Sigmoid colon (tissue), 7 donors: Measurements from ENCODE around the gene MVB12B. TPM values are rescaled to one million over a fixed set of nuclear protein-coding genes. Genes with fewer than 3 reads are reported as not detected.
A peak's percentile ranks its signal among the peaks of the same experiment; 100 is the strongest.

Experiments
- DNase-seq: peaks from one replicate; pipeline ENCODE4 v3.0.0-alpha.2; 2019
- H3K27ac ChIP-seq, 4 donors: fragments of 200-600 bp; sonication (generic); one replicate each; pipeline ENCODE4 v1.5.1; 2016 to 2019; ENCODE audit warnings: mild to moderate bottlenecking in 1 of 4
- H3K27me3 ChIP-seq, 3 donors: fragments of 200-600 bp; sonication (generic); one replicate each; pipeline ENCODE4 v1.5.1; 2019; ENCODE audit warnings: mild to moderate bottlenecking in 1 of 3
- H3K36me3 ChIP-seq, 4 donors: fragments of 200-600 bp; sonication (generic); one replicate each; pipeline ENCODE4 v1.5.1; 2016 to 2019
- H3K4me1 ChIP-seq, 4 donors: fragments of 200-600 bp; sonication (generic); one replicate each; pipeline ENCODE4 v1.5.1; 2017 to 2019
- H3K4me3 ChIP-seq, 4 donors: fragments of 200-600 bp; sonication (generic); one replicate each; pipeline ENCODE4 v1.5.1; 2017 to 2019; ENCODE audit warnings: mild to moderate bottlenecking in 2 of 4, moderate library complexity in 1 of 4
- H3K9me3 ChIP-seq, 4 donors: fragments of 200-600 bp in 3 of 4; sonication (generic) in 3 of 4; one replicate each; pipeline versions ENCODE4 v1.5.1 to v1.6.1; 2013 to 2019
- EP300 ChIP-seq, 4 donors: sonication (generic); formaldehyde crosslinking; IDR thresholded peaks; one replicate each; pipeline ENCODE4 v1.6.1; 2017; ENCODE audit warnings: antibody characterized with exemption in 4 of 4
- POLR2A ChIP-seq, 2 donors: fragments of 450-650 bp; IDR thresholded peaks; one replicate each; pipeline ENCODE4 v1.6.1; 2016; ENCODE audit warnings: antibody characterized with exemption in 2 of 2, mild to moderate bottlenecking in 2 of 2, moderate library complexity in 2 of 2
- POLR2AphosphoS5 ChIP-seq, 4 donors: sonication (generic); formaldehyde crosslinking; IDR thresholded peaks; one replicate each; pipeline ENCODE4 v1.6.1; 2017; ENCODE audit warnings: antibody characterized with exemption in 4 of 4
- WGBS, 2 donors: extraction: QIAGEN DNeasy Blood & Tissue Kit; methylation state at CpG; one replicate each; pipeline ENCODE4 v1.1.7; 2013; 5-methylcytosine and 5-hydroxymethylcytosine counted together
- intact Hi-C: fragments of 100-400 bp; cut with DNase I; formaldehyde crosslinking; loops from one replicate; pipeline ENCODE4 v1.15.1; 2023
- polyA plus RNA-seq, 3 donors: library from polyadenylated mRNA; stranded (reverse); fragments of 200-250 nt; gene quantifications; one replicate each; pipeline ENCODE4 v1.2.3, GENCODE V29; 2013
- total RNA-seq, 4 donors: library from RNA; depleted of rRNA; stranded (reverse); fragments of >200 nt; gene quantifications; one replicate each; pipeline ENCODE4 v1.1.0, GENCODE V29; 2016
- TF ChIP-seq, protein P1 (sequence below), 4 experiments: fragments of 450-650 bp in 3 of 4; fragments of 200-600 bp in 1 of 4; IDR thresholded peaks; one replicate each; pipeline ENCODE4 v1.5.1; 2016 to 2019; ENCODE audit warnings: antibody characterized with exemption in 4 of 4, mild to moderate bottlenecking in 3 of 4, moderate library complexity in 2 of 4
- donor health status: healthy with polysubstance abuse.
- donor health status: Bipolar disorder and iron deficiency.
- donor health status: healthy.

The MVB12B gene
- total and polyA plus RNA-seq, 7 donors, result 5.1 to 14.4 (median 12.2) TPM

DNA sequence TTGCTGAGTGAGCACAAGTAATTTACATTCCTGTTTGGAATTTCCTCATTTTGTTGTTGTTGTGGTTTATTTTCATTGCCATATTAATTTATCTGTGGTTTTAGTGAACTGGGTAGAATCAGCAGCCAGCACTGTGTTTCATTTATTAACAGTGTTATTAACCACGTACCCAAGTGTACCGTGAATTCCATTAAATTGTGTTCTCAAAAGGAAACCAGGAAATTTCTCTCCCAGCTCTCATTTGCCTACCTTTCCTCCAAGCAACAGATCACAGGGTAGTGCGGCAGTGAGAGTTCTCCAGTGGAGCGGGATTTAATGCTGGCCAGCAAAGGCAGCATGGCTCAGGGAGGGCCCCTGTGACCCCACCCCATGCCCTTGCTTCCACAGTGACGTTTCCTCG lies 54.6 kb downstream of the MVB12B start:
- DNase-seq, result no peak
- H3K4me1 ChIP-seq, result peaks cover 0 to 19% (median 14%) of the 10 kb centered on the region in 4 donors
- H3K27me3 ChIP-seq, result no peaks in the 10 kb centered on the region
- H3K27ac ChIP-seq, result no peak overlapping the region
- no peaks in the 10 kb centered on the region for H3K9me3 ChIP-seq
- no peak overlapping the region for H3K4me3 ChIP-seq
- WGBS, 2 donors, result 85 to 93% methylated on average over 6 of the region's 6 CpGs
- TF ChIP-seq, protein P1, sequence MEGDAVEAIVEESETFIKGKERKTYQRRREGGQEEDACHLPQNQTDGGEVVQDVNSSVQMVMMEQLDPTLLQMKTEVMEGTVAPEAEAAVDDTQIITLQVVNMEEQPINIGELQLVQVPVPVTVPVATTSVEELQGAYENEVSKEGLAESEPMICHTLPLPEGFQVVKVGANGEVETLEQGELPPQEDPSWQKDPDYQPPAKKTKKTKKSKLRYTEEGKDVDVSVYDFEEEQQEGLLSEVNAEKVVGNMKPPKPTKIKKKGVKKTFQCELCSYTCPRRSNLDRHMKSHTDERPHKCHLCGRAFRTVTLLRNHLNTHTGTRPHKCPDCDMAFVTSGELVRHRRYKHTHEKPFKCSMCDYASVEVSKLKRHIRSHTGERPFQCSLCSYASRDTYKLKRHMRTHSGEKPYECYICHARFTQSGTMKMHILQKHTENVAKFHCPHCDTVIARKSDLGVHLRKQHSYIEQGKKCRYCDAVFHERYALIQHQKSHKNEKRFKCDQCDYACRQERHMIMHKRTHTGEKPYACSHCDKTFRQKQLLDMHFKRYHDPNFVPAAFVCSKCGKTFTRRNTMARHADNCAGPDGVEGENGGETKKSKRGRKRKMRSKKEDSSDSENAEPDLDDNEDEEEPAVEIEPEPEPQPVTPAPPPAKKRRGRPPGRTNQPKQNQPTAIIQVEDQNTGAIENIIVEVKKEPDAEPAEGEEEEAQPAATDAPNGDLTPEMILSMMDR (IDR thresholded peaks at IDR 0.05), result no peak
- TF ChIP-seq POLR2A (IDR thresholded peaks at IDR 0.05) (no peak), POLR2AphosphoS5 (IDR thresholded peaks at IDR 0.05) (no peak), EP300 (IDR thresholded peaks at IDR 0.05) (no peak)
- intact Hi-C loops, result no loop called here
- peaks cover 0 to 19% (median 0%) of the 10 kb centered on the region in 4 donors for H3K36me3 ChIP-seq

DNA sequence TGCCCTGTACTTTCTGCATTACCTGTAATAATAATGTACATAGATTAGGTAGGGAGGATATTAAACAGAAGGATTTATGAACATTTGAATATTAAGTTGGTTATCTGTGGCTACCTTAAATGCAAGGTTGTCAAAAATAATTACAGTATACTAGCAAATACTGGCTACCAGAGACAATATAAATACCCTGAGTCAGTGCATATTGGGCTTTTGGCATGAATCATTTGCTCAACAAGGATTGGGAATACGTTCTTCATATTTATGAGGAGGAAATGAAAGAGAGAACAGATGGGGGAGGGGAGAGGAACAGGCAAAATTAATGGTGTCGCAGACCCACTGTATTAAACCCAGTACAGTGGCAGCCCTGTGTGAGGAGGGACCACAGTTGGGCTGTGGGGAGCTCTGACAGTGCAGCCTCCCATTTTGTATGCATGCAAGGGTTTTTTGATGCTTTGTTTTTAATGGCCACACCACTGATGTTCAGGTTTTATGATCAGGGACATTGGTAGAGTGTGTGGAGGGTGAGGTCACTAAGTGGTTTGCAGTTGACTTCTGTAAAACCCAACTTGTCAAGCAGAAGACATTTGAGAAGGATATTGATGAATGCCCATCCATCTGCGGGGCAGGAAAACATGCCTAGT lies 56.9 kb downstream of the MVB12B start:
- H3K27ac ChIP-seq, result no peak overlapping the region
- 75 to 77% methylated on average over 3 of the region's 3 CpGs for WGBS, 2 donors
- H3K36me3 ChIP-seq, result peaks cover 0 to 38% (median 0%) of the 10 kb centered on the region in 4 donors
- no peaks in the 10 kb centered on the region for H3K9me3 ChIP-seq
- no peak for DNase-seq
- intact Hi-C loops, result no loop called here
- H3K4me3 ChIP-seq, result no peak overlapping the region
- H3K27me3 ChIP-seq, result no peaks in the 10 kb centered on the region
- TF ChIP-seq, protein P1 (IDR thresholded peaks at IDR 0.05), result no peak
- TF ChIP-seq POLR2A (IDR thresholded peaks at IDR 0.05) (no peak), POLR2AphosphoS5 (IDR thresholded peaks at IDR 0.05) (no peak), EP300 (IDR thresholded peaks at IDR 0.05) (no peak)
- peaks cover 0 to 8% (median 0%) of the 10 kb centered on the region in 4 donors for H3K4me1 ChIP-seq

DNA sequence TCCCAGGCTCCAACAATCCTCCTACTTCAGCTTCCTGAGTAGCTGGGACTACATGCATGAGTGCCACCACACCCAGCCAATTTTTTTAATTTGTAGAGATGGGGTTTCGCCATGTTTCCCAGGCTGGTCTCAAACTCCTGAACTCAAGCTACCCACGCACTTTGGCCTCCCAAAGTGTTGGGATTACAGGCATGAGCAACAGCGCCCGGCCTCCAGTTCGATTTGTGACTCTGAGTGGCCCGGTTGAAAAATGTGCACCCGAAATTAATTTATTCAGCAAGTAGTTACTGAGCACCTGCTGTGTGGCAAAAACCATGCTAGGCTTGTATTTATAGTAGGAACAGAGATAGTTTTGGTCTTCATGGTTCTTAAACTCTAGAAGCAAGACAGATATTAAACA lies 58.3 kb downstream of the MVB12B start:
- WGBS, 2 donors, result 97% methylated on average over 7 of the region's 7 CpGs
- H3K27ac ChIP-seq, result no peak overlapping the region
- DNase-seq, result no peak
- intact Hi-C loops, result no loop called here
- no peak overlapping the region for H3K4me3 ChIP-seq
- H3K4me1 ChIP-seq, result no peaks in the 10 kb centered on the region
- H3K9me3 ChIP-seq, result no peaks in the 10 kb centered on the region
- TF ChIP-seq EP300 (IDR thresholded peaks at IDR 0.05) (no peak), POLR2A (IDR thresholded peaks at IDR 0.05) (no peak), POLR2AphosphoS5 (IDR thresholded peaks at IDR 0.05) (no peak)
- H3K36me3 ChIP-seq, result peaks cover 0 to 38% (median 0%) of the 10 kb centered on the region in 4 donors
- no peaks in the 10 kb centered on the region for H3K27me3 ChIP-seq

DNA sequence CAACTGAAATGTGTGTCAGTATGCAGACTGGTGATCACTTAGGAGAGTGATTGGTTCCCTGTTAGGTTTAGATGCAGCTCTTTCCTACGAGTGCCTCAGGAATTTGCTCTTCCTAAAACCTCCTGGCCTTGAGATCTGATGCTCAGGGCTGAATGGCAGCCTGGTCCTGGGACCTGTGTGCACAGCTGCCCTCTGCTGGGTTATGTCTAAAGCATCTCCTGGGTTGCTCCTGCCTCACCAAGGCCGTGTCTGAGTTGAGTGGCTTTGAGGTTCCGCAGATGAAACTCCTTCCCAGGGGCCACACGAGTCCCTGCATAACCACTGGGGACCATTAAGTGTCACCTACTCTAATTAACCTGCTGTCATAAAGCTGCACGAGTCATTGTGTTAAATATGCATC lies 59.5 kb downstream of the MVB12B start:
- DNase-seq, result no peak
- 33 to 65% methylated on average over 5 of the region's 5 CpGs for WGBS, 2 donors
- Histone ChIP-seq H3K4me1 (no peaks in the 10 kb centered on the region), H3K9me3 (no peaks in the 10 kb centered on the region), H3K27ac (no peak overlapping the region), H3K36me3 (peaks cover 0 to 33% (median 0%) of the 10 kb centered on the region in 4 donors), H3K27me3 (no peaks in the 10 kb centered on the region), H3K4me3 (no peak overlapping the region)
- intact Hi-C loops, result no loop called here
- TF ChIP-seq POLR2A (IDR thresholded peaks at IDR 0.05) (no peak), POLR2AphosphoS5 (IDR thresholded peaks at IDR 0.05) (no peak), EP300 (IDR thresholded peaks at IDR 0.05) (no peak)
- TF ChIP-seq, protein P1 (IDR thresholded peaks at IDR 0.05), result peak in 1 of 4 experiments; percentile 11

DNA sequence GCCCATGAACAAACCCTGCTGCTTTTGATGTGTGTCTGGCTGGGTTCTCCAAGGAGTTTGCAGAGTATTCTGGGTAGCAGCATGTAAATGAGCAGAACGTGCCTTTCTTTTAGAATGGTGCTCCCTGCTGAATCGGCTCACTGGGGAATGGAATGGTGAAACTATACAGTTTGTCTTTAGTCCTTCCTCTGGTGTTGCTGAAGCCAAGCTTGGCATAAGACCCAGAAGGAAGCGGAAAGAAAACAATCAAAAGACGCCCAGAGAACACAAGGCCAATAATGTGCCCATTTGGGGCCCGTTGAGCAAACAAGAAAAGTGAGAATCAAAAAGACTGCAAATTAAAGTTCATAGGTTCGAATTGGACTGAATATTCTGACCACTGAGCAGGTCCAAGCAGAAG lies 60.1 kb downstream of the MVB12B start:
- no peaks in the 10 kb centered on the region for H3K9me3 ChIP-seq
- no peak for DNase-seq
- H3K27ac ChIP-seq, result peak overlapping the region in 1 of 4 donors; percentile 7
- peaks cover 0 to 26% (median 0%) of the 10 kb centered on the region in 4 donors for H3K36me3 ChIP-seq
- TF ChIP-seq, protein P1 (IDR thresholded peaks at IDR 0.05), result no peak
- no peaks in the 10 kb centered on the region for H3K27me3 ChIP-seq
- intact Hi-C loops, result no loop called here
- H3K4me3 ChIP-seq, result no peak overlapping the region
- peaks cover 0 to 5% (median 2%) of the 10 kb centered on the region in 4 donors for H3K4me1 ChIP-seq
- 20 to 67% methylated on average over 6 of the region's 6 CpGs for WGBS, 2 donors
